ENCODE results near the gene CORO1C.

DNA sequence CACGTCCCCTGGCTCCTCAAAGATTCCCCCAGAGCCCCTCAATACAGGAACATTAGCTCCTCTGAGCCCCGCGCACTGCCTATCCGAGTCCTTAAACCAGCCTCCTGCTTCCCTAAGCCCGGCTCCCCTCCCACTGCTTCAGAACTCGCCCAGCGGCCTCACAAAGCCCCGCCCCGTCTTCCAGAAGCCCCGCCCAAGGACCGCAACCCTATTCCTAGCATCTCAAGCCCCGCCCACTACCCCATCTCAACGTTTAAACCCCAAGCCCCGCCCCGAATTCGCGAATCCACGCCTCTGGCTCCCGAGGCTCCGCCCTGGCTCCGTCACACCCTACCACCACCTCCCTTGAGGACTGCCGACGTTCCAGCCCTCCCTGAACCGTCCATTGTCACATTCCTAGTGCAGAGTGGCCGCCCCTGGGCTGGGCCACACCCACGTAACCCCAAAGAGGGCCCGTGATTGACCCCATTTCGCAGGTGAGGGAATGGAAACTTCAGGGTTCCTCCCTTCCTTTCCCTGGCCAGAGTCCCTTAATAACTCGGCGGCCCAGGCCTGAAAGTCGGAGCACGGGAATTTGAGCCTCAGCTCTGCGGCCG lies 646 bp upstream of the CORO1C start:
- TF ChIP-seq, protein P1, sequence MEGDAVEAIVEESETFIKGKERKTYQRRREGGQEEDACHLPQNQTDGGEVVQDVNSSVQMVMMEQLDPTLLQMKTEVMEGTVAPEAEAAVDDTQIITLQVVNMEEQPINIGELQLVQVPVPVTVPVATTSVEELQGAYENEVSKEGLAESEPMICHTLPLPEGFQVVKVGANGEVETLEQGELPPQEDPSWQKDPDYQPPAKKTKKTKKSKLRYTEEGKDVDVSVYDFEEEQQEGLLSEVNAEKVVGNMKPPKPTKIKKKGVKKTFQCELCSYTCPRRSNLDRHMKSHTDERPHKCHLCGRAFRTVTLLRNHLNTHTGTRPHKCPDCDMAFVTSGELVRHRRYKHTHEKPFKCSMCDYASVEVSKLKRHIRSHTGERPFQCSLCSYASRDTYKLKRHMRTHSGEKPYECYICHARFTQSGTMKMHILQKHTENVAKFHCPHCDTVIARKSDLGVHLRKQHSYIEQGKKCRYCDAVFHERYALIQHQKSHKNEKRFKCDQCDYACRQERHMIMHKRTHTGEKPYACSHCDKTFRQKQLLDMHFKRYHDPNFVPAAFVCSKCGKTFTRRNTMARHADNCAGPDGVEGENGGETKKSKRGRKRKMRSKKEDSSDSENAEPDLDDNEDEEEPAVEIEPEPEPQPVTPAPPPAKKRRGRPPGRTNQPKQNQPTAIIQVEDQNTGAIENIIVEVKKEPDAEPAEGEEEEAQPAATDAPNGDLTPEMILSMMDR (conservative IDR thresholded peaks at IDR 0.05; ENCODE audit: low read depth, low read length), result no peak
- TF ChIP-seq EZH2 (IDR thresholded peaks at IDR 0.05; ENCODE audit: borderline replicate concordance, low read depth, low read length, poor library complexity, severe bottlenecking), result no peak
